ENCODE results near the gene CRYBG2. TPM values are rescaled to one million over a fixed set of nuclear protein-coding genes. Genes with fewer than 3 reads are reported as not detected.

CRYBG2 gene
- total RNA-seq, 1 experiment from 2014 or later = 21.7 TPM

DNA sequence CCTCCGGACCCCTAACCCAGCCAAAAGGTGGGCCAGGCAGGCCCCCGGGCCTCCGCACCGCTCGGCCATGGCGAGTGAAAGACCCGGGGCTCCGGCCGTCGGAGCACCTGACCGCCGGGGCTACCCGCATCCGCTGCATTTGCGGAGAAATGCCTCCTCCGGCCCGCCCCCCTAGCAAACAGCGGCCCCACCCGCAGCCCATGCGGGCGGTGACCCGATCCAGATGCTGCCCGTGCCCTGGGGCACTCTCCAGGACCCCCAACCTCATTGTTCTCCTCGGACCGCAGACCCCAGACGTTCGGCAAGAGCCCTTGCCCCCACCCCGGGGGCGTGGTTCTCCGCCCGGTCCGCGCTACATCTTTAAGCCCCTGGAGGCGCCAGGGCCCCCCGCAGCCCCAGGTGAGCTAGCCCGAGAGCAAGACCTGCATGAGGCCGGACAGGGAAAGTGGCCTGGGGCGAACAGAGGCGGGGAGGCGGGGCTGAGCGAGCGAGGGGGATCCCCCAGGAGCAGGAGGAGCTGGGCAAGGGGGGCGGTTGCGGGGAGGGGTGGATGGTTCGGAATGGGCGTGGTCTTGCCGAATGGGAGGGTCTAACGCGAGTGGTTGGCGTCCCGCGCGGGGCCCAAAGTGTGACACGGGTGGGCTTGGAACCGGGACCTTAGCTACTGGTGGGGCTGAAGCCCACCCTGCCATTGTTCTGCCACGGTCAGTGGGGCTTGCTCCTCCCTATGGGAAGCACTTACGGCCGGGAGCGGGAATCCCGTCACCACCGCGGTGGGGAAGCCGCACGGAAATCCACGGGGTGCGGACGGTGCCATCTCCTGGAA, 6.3 kb upstream of the CRYBG2 start:
- BruUV-seq (replicated peaks) = no TSS peak
- Histone ChIP-seq H3K36me3 (ENCODE audit: low read depth) (no peaks in the 10 kb centered on the region), H3K4me3 (no peak overlapping the region), H3K79me2 (ENCODE audit: low read depth) (no peaks in the 10 kb centered on the region), H3K9me2 (ENCODE audit: insufficient read depth) (no peaks in the 10 kb centered on the region), H2AFZ (no peak overlapping the region), H3K27me3 (ENCODE audit: insufficient read depth, low read depth) (no peaks in the 10 kb centered on the region), H3F3A (ENCODE audit: insufficient read depth, low read depth) (peaks cover 28% of the 10 kb centered on the region), H4K20me1 (ENCODE audit: insufficient read depth) (no peaks in the 10 kb centered on the region), H3K4me1 (replicated peaks; ENCODE audit: insufficient read depth) (peaks cover 41% of the 10 kb centered on the region), H3K4me2 (no peak overlapping the region), H3K27ac (no peak overlapping the region), H3K9me3 (ENCODE audit: insufficient read depth, low read depth) (no peaks in the 10 kb centered on the region)
- peak in 1 of 2 experiments; percentile 42 for DNase-seq
- CTCF ChIA-PET = interaction anchor here (0.6 to 0.7 kb wide), 2 partner anchors 109 to 127 kb away, joined by 3 read pairs; no protein-coding TSS in a partner anchor
- POLR2A ChIA-PET (ENCODE audit: unreplicated experiment) = interaction anchor here (0.6 to 0.9 kb wide), 4 partner anchors 12 to 784 kb away, joined by 4 to 6 read pairs (median 4); no protein-coding TSS in a partner anchor
- TF ChIP-seq EZH2 (IDR thresholded peaks at IDR 0.05; ENCODE audit: low read depth) = no peak
- TF ChIP-seq, protein P1, sequence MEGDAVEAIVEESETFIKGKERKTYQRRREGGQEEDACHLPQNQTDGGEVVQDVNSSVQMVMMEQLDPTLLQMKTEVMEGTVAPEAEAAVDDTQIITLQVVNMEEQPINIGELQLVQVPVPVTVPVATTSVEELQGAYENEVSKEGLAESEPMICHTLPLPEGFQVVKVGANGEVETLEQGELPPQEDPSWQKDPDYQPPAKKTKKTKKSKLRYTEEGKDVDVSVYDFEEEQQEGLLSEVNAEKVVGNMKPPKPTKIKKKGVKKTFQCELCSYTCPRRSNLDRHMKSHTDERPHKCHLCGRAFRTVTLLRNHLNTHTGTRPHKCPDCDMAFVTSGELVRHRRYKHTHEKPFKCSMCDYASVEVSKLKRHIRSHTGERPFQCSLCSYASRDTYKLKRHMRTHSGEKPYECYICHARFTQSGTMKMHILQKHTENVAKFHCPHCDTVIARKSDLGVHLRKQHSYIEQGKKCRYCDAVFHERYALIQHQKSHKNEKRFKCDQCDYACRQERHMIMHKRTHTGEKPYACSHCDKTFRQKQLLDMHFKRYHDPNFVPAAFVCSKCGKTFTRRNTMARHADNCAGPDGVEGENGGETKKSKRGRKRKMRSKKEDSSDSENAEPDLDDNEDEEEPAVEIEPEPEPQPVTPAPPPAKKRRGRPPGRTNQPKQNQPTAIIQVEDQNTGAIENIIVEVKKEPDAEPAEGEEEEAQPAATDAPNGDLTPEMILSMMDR (conservative IDR thresholded peaks at IDR 0.05) = no peak
- intact Hi-C loops (cut with micrococcal nuclease; ENCODE audit: unreplicated experiment) = loop anchor here (5.0 to 10.0 kb wide), 4 partner anchors 53 to 505 kb away; partner anchors contain the start of genes SFN and UBXN11

DNA sequence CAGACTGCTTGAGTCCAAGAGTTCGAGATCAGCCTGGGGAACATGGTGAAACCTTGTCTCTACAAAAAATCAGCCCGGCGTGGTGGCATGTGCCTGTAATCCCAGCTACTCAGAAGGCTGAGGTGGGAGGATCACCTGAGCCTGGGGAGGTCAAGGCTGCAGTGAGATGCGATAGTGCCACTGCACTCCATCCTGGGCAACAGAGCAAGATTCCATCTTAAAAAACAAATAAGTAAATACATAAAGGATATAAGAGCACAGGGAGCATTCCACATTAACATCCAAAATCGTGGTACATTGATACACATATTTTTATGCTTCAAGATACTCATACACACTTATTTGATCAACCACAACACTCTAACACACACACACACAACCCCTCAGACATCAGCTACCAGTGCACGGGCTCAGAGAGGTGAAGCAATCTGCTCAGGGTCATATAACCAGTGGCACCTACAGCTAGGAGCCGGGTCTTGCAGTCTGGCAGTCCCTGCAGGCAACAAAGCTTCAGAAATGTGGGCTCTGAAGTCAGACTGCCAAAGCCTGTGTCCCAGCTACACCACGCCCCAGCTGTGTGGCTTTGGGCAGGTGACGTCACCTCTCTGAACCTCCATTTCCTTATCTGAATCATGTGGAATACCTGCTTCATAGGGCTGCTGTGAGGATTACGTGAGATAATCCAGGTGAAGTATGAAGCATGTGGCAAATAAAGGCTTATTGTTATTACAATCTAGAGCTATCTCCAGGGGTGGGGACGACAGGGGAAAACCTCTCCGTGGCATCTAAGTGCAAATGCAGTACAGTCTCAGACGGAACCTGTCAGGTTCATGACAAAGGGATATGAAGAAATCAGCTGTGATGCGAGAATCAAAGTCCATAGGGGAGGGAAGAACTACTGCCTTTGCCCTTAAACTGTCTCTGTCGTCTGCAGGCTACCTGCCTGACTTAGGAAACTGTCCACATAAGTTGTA, 4.8 kb upstream of the CRYBG2 start:
- Histone ChIP-seq H3F3A (ENCODE audit: insufficient read depth, low read depth) (peaks cover 28% of the 10 kb centered on the region), H3K4me3 (no peak overlapping the region; the same call in 1 of the 2 replicates), H3K79me2 (ENCODE audit: low read depth) (peaks cover 2% of the 10 kb centered on the region), H4K20me1 (ENCODE audit: insufficient read depth) (no peaks in the 10 kb centered on the region), H2AFZ (no peak overlapping the region), H3K27ac (peak overlapping the region; percentile 84), H3K4me1 (replicated peaks; ENCODE audit: insufficient read depth) (peaks cover 54% of the 10 kb centered on the region), H3K9me2 (ENCODE audit: insufficient read depth) (no peaks in the 10 kb centered on the region), H3K36me3 (ENCODE audit: low read depth) (no peaks in the 10 kb centered on the region), H3K9me3 (ENCODE audit: insufficient read depth, low read depth) (no peaks in the 10 kb centered on the region), H3K4me2 (peak overlapping the region; percentile 78), H3K27me3 (ENCODE audit: insufficient read depth, low read depth) (no peaks in the 10 kb centered on the region)
- TSS peak; percentile 29 for BruUV-seq (replicated peaks)
- ChIA-PET POLR2A (ENCODE audit: unreplicated experiment) (interaction anchor here (0.5 to 1.1 kb wide), 3 partner anchors 59 to 142 kb away, joined by 6 to 19 read pairs (median 7); no protein-coding TSS in a partner anchor), CTCF (interaction anchor here (0.5 to 2.1 kb wide), 4 partner anchors 16 to 214 kb away, joined by 3 to 7 read pairs (median 4); no protein-coding TSS in a partner anchor)
- peak; percentile 88 to 97 for DNase-seq
- TF ChIP-seq, protein P1 (conservative IDR thresholded peaks at IDR 0.05) = no peak
- TF ChIP-seq EZH2 (IDR thresholded peaks at IDR 0.05; ENCODE audit: low read depth) = no peak
- intact Hi-C loops (cut with micrococcal nuclease; ENCODE audit: unreplicated experiment) = loop anchor here (5.0 to 10.0 kb wide), 2 partner anchors 51 to 506 kb away; partner anchors contain the start of genes SFN and UBXN11
